OCI-LY7 (cell line): ENCODE measurements around the gene AFTPH. TPM values are rescaled to one million over a fixed set of nuclear protein-coding genes. Genes with fewer than 3 reads are reported as not detected.

ENCODE experiments used
- BruUV-seq: library from RNA; stranded (reverse); fragments of 400-500 nt; replicated peaks from 2 replicates; lab custom pipeline; 2021; lab: Mats Ljungman, UMichigan
- CTCF ChIA-PET: fragments of 300-600 bp; sonication (Branson Sonifier 250); formaldehyde crosslinking; loops from one replicate; lab custom pipeline; 2022; ENCODE audit warnings: antibody characterized with exemption; ENCODE audit not compliant: unreplicated experiment; lab: Charles Lee
- POLR2A ChIA-PET: fragments of 300-600 bp; sonication (Branson Sonifier 250); formaldehyde crosslinking; loops from one replicate; lab custom pipeline; 2022; ENCODE audit warnings: antibody characterized with exemption; lab: Charles Lee
- DNase-seq: peaks from one replicate; pipeline ENCODE4 v3.0.0-alpha.2; 2015; ENCODE audit warnings: low spot score
- H2AFZ ChIP-seq: fragments of 200-600 bp; sonication (generic), shearing (Covaris generic); 2 replicates; pipeline ENCODE4 v1.6.1; 2014; ENCODE audit warnings: mild to moderate bottlenecking, antibody characterized with exemption, low read length, moderate library complexity
- H3K27ac ChIP-seq: fragments of 200-600 bp; sonication (generic); 2 replicates; pipeline ENCODE4 v1.5.1; 2014; ENCODE audit warnings: mixed run types, low read depth, mild to moderate bottlenecking, moderate library complexity, low read length, inconsistent platforms; ENCODE audit not compliant: poor library complexity, severe bottlenecking
- H3K36me3 ChIP-seq: fragments of 200-600 bp; sonication (generic); 2 replicates; pipeline ENCODE4 v1.6.1; 2014; ENCODE audit warnings: mild to moderate bottlenecking, antibody characterized with exemption, low read length, moderate library complexity, mixed read lengths; ENCODE audit not compliant: insufficient read depth
- H3K4me1 ChIP-seq: fragments of 200-600 bp; sonication (generic); 2 replicates; pipeline ENCODE4 v1.5.1; 2014; ENCODE audit warnings: mild to moderate bottlenecking, low read length; ENCODE audit not compliant: insufficient read depth, poor library complexity, severe bottlenecking
- H3K4me2 ChIP-seq: fragments of 200-600 bp; sonication (generic); 2 replicates; pipeline ENCODE4 v1.6.1; 2014; ENCODE audit warnings: mild to moderate bottlenecking, low read length
- H3K4me3 ChIP-seq: fragments of 200-600 bp; sonication (generic); 2 replicates; pipeline ENCODE4 v1.5.1; 2014; ENCODE audit warnings: mild to moderate bottlenecking, low read depth, low read length; ENCODE audit not compliant: poor library complexity, severe bottlenecking
- H3K79me2 ChIP-seq: fragments of 200-600 bp; sonication (generic); 2 replicates; pipeline ENCODE4 v1.6.1; 2016; ENCODE audit warnings: low read depth, mild to moderate bottlenecking, low read length, moderate library complexity, mixed read lengths; ENCODE audit not compliant: insufficient read depth
- H3K9me2 ChIP-seq: fragments of 200-600 bp; sonication (generic); 2 replicates; pipeline ENCODE4 v1.6.1; 2016; ENCODE audit warnings: mild to moderate bottlenecking, low read length, mixed read lengths; ENCODE audit not compliant: insufficient read depth
- H3K9me3 ChIP-seq: fragments of 200-600 bp; sonication (generic); 2 replicates; pipeline ENCODE4 v1.6.1; 2014; ENCODE audit warnings: mild to moderate bottlenecking, mixed run types, low read length, mixed read lengths
- H4K20me1 ChIP-seq: fragments of 200-600 bp; sonication (generic); 2 replicates; pipeline ENCODE4 v1.6.1; 2014; ENCODE audit warnings: mild to moderate bottlenecking, antibody characterized with exemption, low read length, moderate library complexity, mixed read lengths; ENCODE audit not compliant: insufficient read depth
- EZH2phosphoT487 ChIP-seq: fragments of 200-600 bp; sonication (generic); IDR thresholded peaks from 2 replicates; pipeline ENCODE4 v1.6.1; 2018; ENCODE audit warnings: low read depth, borderline replicate concordance, mild to moderate bottlenecking, mixed run types, antibody characterized with exemption, low read length, moderate library complexity, mixed read lengths
- intact Hi-C: fragments of 100-400 bp; cut with micrococcal nuclease; formaldehyde crosslinking; loops from one replicate; pipeline ENCODE4 v1.10.0; 2022; ENCODE audit not compliant: unreplicated experiment
- total RNA-seq, 2 experiments: library from RNA; depleted of rRNA in 1 of 2; stranded (reverse); fragments of >200 nt in 1 of 2; shearing (Covaris generic) in 1 of 2; gene quantifications; 2 replicates each; pipeline ENCODE4 v1.2.3, GENCODE V29; 2014 to 2022
- TF ChIP-seq, protein P1 (sequence below): fragments of 200-600 bp; sonication (generic); conservative IDR thresholded peaks from 2 replicates; pipeline ENCODE4 v1.5.1; 2014; ENCODE audit warnings: mild to moderate bottlenecking, antibody characterized with exemption, low read length, moderate library complexity, mixed read lengths

The AFTPH gene
- total RNA-seq, 2 experiments from 2014 or later = 30.0 to 40.6 TPM

DNA sequence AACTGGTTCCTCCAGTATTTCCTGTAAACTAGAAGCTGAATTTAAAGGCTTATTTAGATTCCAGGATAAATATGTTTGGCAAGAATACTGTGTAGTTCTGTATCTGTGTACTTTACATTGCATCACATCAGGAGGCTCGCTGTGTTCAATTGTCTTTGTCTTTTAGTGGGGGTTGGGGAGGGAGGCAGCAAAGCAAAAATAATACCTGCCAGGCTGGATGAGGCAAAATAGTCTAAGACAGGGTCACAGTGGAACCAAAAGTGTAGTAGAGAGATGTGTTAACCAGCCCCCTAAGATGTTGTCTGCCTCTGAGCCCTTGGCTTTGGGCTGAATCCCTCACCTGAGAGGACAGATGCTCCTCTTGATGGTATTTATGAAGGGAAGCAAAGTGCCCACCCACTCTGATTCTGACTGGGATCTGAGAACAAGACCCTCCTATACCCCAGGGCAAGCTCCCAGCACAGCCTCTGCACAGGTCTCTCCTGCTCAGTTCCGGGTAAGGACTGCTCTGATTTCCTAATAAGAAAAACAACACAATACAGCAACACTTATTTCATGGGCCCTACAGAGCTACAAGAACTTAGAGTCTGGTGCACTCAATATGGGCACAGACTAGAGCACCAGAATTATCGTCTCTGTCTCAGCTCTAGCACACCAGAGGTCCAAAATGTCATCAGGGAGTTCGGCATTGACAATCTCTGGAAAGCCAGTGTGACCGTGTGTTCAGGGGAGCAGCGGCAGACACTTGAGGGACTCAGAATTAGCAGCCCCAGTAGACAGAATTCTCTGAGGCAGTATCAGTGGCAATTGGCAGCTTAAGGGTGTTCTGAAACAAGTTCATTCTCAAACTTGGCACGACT lies 7.2 kb upstream of the AFTPH start:
- Histone ChIP-seq H3K9me2 (no peaks in the 10 kb centered on the region), H3K79me2 (no peaks in the 10 kb centered on the region), H3K9me3 (no peaks in the 10 kb centered on the region), H3K36me3 (no peaks in the 10 kb centered on the region), H3K27ac (no peak overlapping the region), H3K4me3 (no peak overlapping the region), H3K4me1 (no peaks in the 10 kb centered on the region), H3K4me2 (no peak overlapping the region), H2AFZ (no peak overlapping the region), H4K20me1 (no peaks in the 10 kb centered on the region)
- TF ChIP-seq EZH2phosphoT487 = no peak
- BruUV-seq = no TSS peak
- no peak for DNase-seq
- intact Hi-C loops = no loop called here
- CTCF ChIA-PET = no interaction called here
- POLR2A ChIA-PET = interaction anchor here (0.6 kb wide), 2 partner anchors 187 to 361 kb away, joined by 5 to 7 read pairs; no protein-coding TSS in a partner anchor

DNA sequence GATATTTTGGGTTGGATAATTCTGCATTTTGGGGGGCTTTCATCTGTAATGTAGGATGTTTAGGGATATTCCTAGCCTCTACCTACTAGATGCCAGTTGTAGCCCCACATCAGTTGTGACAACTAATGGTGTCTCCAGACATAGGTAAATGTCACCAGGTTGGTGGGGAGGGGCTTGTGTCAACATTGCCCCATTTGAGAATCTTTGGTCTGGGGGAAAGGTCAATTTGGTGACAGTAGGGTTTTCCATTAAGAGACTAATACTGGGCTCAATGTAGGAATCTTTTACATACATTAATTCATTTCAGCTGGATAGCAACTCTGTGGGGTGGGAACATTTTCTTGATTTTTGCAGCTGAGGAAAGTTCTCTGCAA lies 6.6 kb upstream of the AFTPH start:
- POLR2A ChIA-PET = interaction anchor here (1.3 kb wide), 1 partner anchor 40 kb away, joined by 3 read pairs; no protein-coding TSS in a partner anchor
- H3K9me2 ChIP-seq = no peaks in the 10 kb centered on the region
- TF ChIP-seq EZH2phosphoT487 = no peak
- TF ChIP-seq, protein P1, sequence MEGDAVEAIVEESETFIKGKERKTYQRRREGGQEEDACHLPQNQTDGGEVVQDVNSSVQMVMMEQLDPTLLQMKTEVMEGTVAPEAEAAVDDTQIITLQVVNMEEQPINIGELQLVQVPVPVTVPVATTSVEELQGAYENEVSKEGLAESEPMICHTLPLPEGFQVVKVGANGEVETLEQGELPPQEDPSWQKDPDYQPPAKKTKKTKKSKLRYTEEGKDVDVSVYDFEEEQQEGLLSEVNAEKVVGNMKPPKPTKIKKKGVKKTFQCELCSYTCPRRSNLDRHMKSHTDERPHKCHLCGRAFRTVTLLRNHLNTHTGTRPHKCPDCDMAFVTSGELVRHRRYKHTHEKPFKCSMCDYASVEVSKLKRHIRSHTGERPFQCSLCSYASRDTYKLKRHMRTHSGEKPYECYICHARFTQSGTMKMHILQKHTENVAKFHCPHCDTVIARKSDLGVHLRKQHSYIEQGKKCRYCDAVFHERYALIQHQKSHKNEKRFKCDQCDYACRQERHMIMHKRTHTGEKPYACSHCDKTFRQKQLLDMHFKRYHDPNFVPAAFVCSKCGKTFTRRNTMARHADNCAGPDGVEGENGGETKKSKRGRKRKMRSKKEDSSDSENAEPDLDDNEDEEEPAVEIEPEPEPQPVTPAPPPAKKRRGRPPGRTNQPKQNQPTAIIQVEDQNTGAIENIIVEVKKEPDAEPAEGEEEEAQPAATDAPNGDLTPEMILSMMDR = no peak
- H3K4me3 ChIP-seq = no peak overlapping the region
- no peak overlapping the region for H3K4me2 ChIP-seq
- intact Hi-C loops = no loop called here
- no peaks in the 10 kb centered on the region for H3K36me3 ChIP-seq
- H3K9me3 ChIP-seq = no peaks in the 10 kb centered on the region
- BruUV-seq = no TSS peak
- no peaks in the 10 kb centered on the region for H3K79me2 ChIP-seq
- peaks cover 3% of the 10 kb centered on the region for H3K4me1 ChIP-seq
- H2AFZ ChIP-seq = no peak overlapping the region
- no peak for DNase-seq
- H3K27ac ChIP-seq = no peak overlapping the region
- CTCF ChIA-PET = no interaction called here
- no peaks in the 10 kb centered on the region for H4K20me1 ChIP-seq

DNA sequence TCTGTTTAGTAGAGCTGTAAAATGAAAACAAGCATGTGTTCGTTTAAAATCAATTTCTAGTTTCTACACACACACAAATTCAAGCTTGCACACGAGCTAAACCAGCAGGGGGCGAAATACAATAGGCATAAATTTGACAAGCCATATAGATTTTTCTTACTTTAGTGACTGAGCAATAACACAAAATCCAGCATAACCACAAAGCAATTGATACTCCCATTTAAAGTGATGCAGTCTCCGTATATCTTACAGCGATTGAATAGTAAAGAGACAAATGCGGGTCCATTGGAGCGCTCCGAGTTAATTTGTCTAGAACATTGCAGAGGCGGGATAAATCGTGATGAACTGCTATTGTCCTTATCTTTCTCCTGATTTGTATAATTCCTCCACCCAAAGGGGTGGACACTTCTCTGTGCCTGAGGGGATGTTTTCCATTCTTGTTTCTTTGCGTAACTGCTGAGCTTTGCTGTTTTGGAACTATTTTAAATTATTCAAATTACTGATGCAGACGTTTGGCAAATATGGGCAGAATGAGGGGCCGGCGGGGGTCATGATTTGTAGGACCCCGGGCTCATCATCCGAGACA lies 1.2 kb upstream of the AFTPH start:
- POLR2A ChIA-PET = interaction anchor here (0.6 to 2.2 kb wide), 15 partner anchors 10 to 350 kb away, joined by 3 to 18 read pairs (median 4); no protein-coding TSS in a partner anchor

More for the DNA sequence above, 1.2 kb upstream of the AFTPH start:
- H3K9me2 ChIP-seq = no peaks in the 10 kb centered on the region
- no peaks in the 10 kb centered on the region for H3K9me3 ChIP-seq
- H3K4me3 ChIP-seq = peak overlapping the region; percentile 84
- H3K4me2 ChIP-seq = peak overlapping the region; percentile 96
- BruUV-seq = no TSS peak
- TF ChIP-seq EZH2phosphoT487 = no peak
- TF ChIP-seq, protein P1 = peak; percentile 100
- peak; percentile 89 for DNase-seq
- peak overlapping the region; percentile 96 for H2AFZ ChIP-seq
- peak overlapping the region; percentile 82 for H3K27ac ChIP-seq
- intact Hi-C loops = loop anchor here (1.0 to 10.0 kb wide), 5 partner anchors 38 to 509 kb away; no protein-coding TSS in a partner anchor
- peaks cover 21% of the 10 kb centered on the region; the same call in 1 of the 2 replicates for H4K20me1 ChIP-seq
- H3K4me1 ChIP-seq = peaks cover 21% of the 10 kb centered on the region
- H3K36me3 ChIP-seq = peaks cover 3% of the 10 kb centered on the region; the same call in 1 of the 2 replicates
- CTCF ChIA-PET = interaction anchor here (1.1 kb wide), 1 partner anchor 8 kb away, joined by 3 read pairs; no protein-coding TSS in a partner anchor
- peaks cover 34% of the 10 kb centered on the region for H3K79me2 ChIP-seq
